Measurements from ENCODE around the gene MYMK. TPM values are rescaled to one million over a fixed set of nuclear protein-coding genes. Genes with fewer than 3 reads are reported as not detected.

Gene MYMK
- total and polyA plus RNA-seq, 2 experiments from 2014 or later, result not detected

DNA sequence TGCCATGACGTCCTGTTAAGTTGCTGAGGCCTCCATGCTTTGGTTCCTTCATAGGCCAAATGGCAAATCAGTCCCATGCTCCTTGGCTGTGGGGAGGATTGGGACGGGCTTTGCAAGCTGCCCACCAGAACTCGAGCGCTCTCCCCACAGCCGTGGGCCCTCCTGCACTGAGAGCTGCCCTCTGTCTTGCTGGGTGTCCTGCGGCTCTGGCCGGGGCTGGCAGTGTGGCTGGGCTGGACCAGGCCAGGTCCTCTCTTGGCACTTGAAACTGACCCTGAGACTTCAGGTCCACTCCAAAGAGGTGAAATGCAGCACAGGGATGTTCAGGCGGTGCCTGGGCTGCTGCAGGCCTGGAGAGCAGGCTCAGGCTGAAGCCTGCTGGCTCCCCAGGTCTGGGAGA, 7.0 kb downstream of the MYMK start (continued):
- no peak for TF ChIP-seq CREB1 (CRISPR knock-in tag; IDR thresholded peaks at IDR 0.05; ENCODE audit: low read depth)

DNA sequence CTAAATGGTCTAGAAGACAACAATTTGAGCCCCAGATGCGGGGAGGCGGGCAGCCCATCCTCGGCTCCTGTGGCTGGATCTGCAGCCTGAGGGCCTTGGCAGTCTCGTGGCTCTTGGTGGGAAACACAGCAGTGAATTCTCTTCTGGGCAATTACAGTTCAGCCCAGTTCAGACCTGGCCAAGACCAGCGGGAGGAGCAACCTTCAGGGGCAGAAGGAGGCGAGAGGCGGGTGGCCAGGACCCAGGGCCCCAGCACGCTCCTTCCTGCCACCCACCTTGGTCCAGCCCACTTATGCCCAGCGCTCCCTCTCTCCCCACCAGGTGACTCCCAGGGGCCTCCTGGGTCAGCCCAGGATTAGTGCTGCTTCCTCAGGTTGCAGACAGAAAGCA, 7.8 kb downstream of the MYMK start:
- DNase-seq (ENCODE audit: low spot score) (no peak), ATAC-seq (no peak)
- H3K36me3 Mint-ChIP-seq (ENCODE audit: low read depth), result no peaks in the 10 kb centered on the region
- TF ChIP-seq CREB1 (CRISPR knock-in tag; IDR thresholded peaks at IDR 0.05; ENCODE audit: low read depth) (no peak), POLR2AphosphoS5 (IDR thresholded peaks at IDR 0.05; ENCODE audit: low read depth) (no peak), EZH2phosphoT487 (IDR thresholded peaks at IDR 0.05; ENCODE audit: unreplicated experiment) (no peak), NANOG (IDR thresholded peaks at IDR 0.05; ENCODE audit: borderline replicate concordance) (no peak), ZNF114 (CRISPR knock-in tag; IDR thresholded peaks at IDR 0.05) (no peak)
- TF ChIP-seq, protein P1, sequence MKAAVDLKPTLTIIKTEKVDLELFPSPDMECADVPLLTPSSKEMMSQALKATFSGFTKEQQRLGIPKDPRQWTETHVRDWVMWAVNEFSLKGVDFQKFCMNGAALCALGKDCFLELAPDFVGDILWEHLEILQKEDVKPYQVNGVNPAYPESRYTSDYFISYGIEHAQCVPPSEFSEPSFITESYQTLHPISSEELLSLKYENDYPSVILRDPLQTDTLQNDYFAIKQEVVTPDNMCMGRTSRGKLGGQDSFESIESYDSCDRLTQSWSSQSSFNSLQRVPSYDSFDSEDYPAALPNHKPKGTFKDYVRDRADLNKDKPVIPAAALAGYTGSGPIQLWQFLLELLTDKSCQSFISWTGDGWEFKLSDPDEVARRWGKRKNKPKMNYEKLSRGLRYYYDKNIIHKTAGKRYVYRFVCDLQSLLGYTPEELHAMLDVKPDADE (IDR thresholded peaks at IDR 0.05), result no peak
- TF ChIP-seq, protein P2, sequence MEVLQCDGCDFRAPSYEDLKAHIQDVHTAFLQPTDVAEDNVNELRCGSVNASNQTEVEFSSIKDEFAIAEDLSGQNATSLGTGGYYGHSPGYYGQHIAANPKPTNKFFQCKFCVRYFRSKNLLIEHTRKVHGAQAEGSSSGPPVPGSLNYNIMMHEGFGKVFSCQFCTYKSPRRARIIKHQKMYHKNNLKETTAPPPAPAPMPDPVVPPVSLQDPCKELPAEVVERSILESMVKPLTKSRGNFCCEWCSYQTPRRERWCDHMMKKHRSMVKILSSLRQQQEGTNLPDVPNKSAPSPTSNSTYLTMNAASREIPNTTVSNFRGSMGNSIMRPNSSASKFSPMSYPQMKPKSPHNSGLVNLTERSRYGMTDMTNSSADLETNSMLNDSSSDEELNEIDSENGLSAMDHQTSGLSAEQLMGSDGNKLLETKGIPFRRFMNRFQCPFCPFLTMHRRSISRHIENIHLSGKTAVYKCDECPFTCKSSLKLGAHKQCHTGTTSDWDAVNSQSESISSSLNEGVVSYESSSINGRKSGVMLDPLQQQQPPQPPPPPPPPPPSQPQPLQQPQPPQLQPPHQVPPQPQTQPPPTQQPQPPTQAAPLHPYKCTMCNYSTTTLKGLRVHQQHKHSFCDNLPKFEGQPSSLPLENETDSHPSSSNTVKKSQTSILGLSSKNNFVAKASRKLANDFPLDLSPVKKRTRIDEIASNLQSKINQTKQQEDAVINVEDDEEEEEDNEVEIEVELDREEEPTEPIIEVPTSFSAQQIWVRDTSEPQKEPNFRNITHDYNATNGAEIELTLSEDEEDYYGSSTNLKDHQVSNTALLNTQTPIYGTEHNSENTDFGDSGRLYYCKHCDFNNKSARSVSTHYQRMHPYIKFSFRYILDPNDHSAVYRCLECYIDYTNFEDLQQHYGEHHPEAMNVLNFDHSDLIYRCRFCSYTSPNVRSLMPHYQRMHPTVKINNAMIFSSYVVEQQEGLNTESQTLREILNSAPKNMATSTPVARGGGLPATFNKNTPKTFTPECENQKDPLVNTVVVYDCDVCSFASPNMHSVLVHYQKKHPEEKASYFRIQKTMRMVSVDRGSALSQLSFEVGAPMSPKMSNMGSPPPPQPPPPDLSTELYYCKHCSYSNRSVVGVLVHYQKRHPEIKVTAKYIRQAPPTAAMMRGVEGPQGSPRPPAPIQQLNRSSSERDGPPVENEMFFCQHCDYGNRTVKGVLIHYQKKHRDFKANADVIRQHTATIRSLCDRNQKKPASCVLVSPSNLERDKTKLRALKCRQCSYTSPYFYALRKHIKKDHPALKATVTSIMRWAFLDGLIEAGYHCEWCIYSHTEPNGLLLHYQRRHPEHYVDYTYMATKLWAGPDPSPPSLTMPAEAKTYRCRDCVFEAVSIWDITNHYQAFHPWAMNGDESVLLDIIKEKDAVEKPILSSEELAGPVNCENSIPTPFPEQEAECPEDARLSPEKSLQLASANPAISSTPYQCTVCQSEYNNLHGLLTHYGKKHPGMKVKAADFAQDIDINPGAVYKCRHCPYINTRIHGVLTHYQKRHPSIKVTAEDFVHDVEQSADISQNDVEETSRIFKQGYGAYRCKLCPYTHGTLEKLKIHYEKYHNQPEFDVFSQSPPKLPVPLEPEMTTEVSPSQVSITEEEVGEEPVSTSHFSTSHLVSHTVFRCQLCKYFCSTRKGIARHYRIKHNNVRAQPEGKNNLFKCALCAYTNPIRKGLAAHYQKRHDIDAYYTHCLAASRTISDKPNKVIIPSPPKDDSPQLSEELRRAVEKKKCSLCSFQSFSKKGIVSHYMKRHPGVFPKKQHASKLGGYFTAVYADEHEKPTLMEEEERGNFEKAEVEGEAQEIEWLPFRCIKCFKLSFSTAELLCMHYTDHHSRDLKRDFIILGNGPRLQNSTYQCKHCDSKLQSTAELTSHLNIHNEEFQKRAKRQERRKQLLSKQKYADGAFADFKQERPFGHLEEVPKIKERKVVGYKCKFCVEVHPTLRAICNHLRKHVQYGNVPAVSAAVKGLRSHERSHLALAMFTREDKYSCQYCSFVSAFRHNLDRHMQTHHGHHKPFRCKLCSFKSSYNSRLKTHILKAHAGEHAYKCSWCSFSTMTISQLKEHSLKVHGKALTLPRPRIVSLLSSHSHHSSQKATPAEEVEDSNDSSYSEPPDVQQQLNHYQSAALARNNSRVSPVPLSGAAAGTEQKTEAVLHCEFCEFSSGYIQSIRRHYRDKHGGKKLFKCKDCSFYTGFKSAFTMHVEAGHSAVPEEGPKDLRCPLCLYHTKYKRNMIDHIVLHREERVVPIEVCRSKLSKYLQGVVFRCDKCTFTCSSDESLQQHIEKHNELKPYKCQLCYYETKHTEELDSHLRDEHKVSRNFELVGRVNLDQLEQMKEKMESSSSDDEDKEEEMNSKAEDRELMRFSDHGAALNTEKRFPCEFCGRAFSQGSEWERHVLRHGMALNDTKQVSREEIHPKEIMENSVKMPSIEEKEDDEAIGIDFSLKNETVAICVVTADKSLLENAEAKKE (CRISPR knock-in tag; IDR thresholded peaks at IDR 0.05), result no peak
- TF ChIP-seq, protein P3, sequence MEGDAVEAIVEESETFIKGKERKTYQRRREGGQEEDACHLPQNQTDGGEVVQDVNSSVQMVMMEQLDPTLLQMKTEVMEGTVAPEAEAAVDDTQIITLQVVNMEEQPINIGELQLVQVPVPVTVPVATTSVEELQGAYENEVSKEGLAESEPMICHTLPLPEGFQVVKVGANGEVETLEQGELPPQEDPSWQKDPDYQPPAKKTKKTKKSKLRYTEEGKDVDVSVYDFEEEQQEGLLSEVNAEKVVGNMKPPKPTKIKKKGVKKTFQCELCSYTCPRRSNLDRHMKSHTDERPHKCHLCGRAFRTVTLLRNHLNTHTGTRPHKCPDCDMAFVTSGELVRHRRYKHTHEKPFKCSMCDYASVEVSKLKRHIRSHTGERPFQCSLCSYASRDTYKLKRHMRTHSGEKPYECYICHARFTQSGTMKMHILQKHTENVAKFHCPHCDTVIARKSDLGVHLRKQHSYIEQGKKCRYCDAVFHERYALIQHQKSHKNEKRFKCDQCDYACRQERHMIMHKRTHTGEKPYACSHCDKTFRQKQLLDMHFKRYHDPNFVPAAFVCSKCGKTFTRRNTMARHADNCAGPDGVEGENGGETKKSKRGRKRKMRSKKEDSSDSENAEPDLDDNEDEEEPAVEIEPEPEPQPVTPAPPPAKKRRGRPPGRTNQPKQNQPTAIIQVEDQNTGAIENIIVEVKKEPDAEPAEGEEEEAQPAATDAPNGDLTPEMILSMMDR (conservative IDR thresholded peaks at IDR 0.05; ENCODE audit: low read depth in 2 of 2), result no peak
- TF ChIP-seq, protein P4, sequence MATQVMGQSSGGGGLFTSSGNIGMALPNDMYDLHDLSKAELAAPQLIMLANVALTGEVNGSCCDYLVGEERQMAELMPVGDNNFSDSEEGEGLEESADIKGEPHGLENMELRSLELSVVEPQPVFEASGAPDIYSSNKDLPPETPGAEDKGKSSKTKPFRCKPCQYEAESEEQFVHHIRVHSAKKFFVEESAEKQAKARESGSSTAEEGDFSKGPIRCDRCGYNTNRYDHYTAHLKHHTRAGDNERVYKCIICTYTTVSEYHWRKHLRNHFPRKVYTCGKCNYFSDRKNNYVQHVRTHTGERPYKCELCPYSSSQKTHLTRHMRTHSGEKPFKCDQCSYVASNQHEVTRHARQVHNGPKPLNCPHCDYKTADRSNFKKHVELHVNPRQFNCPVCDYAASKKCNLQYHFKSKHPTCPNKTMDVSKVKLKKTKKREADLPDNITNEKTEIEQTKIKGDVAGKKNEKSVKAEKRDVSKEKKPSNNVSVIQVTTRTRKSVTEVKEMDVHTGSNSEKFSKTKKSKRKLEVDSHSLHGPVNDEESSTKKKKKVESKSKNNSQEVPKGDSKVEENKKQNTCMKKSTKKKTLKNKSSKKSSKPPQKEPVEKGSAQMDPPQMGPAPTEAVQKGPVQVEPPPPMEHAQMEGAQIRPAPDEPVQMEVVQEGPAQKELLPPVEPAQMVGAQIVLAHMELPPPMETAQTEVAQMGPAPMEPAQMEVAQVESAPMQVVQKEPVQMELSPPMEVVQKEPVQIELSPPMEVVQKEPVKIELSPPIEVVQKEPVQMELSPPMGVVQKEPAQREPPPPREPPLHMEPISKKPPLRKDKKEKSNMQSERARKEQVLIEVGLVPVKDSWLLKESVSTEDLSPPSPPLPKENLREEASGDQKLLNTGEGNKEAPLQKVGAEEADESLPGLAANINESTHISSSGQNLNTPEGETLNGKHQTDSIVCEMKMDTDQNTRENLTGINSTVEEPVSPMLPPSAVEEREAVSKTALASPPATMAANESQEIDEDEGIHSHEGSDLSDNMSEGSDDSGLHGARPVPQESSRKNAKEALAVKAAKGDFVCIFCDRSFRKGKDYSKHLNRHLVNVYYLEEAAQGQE (IDR thresholded peaks at IDR 0.05; ENCODE audit: unreplicated experiment), result no peak
- peaks cover 8% of the 10 kb centered on the region for H3K27me3 Mint-ChIP-seq (ENCODE audit: insufficient read depth, low read depth, poor library complexity)
- no peak overlapping the region for H3K27ac Mint-ChIP-seq
- Histone ChIP-seq H3K9me2 (ENCODE audit: insufficient read depth) (no peaks in the 10 kb centered on the region), H3K36me3 (ENCODE audit: insufficient read depth) (no peaks in the 10 kb centered on the region), H3K27ac (ENCODE audit: low read depth) (no peak overlapping the region), H3K4me2 (no peak overlapping the region), H2AFZ (no peak overlapping the region), H3K27me3 (ENCODE audit: insufficient read depth) (no peaks in the 10 kb centered on the region), H3K4me3 (no peak overlapping the region), H4K20me1 (replicated peaks; ENCODE audit: insufficient read depth) (no peaks in the 10 kb centered on the region), H3F3A (replicated peaks; ENCODE audit: low read depth) (peaks cover 5% of the 10 kb centered on the region; the same call in 1 of the 2 replicates), H3K4me1 (ENCODE audit: insufficient read depth) (no peaks in the 10 kb centered on the region), H3K79me2 (replicated peaks; ENCODE audit: insufficient read depth) (no peaks in the 10 kb centered on the region)
- peaks cover 3% of the 10 kb centered on the region; the same call in 2 of the 3 replicates for H3K4me1 Mint-ChIP-seq
- H3K4me3 Mint-ChIP-seq, result no peak overlapping the region; the same call in 2 of the 3 replicates
- no peaks in the 10 kb centered on the region; the same call in 2 of the 3 replicates for H3K9me3 Mint-ChIP-seq

Measured in GM23338 (cell line).